Gastrocnemius medialis (tissue), 4 donors: ENCODE data around the gene JAM3. TPM values are rescaled to one million over a fixed set of nuclear protein-coding genes. Genes with fewer than 3 reads are reported as not detected.

Source experiments
- ATAC-seq, 2 donors: fragments of 150-250 bp; one replicate each; pipeline ENCODE4 v1.9.1; 2016
- DNase-seq, 2 donors: peaks; one replicate each; pipeline ENCODE4 v3.0.0-alpha.2; 2019
- H3K27ac ChIP-seq, 4 donors: fragments of 200-600 bp; sonication (generic); 1 replicate in 1 of 4; 2 replicates in 3 of 4; pipeline ENCODE4 v1.5.1; 2016 to 2018; ENCODE audit warnings: mild to moderate bottlenecking in 2 of 4, moderate library complexity in 1 of 4
- H3K27me3 ChIP-seq, 3 donors: fragments of 200-600 bp; sonication (generic) in 2 of 3; 1 replicate in 1 of 3; 2 replicates in 2 of 3; pipeline versions ENCODE4 v1.5.1 to v1.6.0; 2016 to 2019; ENCODE audit warnings: mild to moderate bottlenecking in 1 of 3, moderate library complexity in 1 of 3
- H3K36me3 ChIP-seq, 2 donors: fragments of 200-600 bp; sonication (generic) in 1 of 2; one replicate each; pipeline ENCODE4 v1.5.1; 2017 to 2018
- H3K4me1 ChIP-seq, 2 donors: fragments of 200-600 bp; sonication (generic) in 1 of 2; one replicate each; pipeline ENCODE4 v1.5.1; 2016 to 2017; ENCODE audit warnings: mild to moderate bottlenecking in 2 of 2
- H3K4me3 ChIP-seq, 4 donors: fragments of 200-600 bp; sonication (generic) in 3 of 4; 1 replicate in 1 of 4; 2 replicates in 3 of 4; pipeline ENCODE4 v1.5.1; 2016 to 2019; ENCODE audit warnings: mild to moderate bottlenecking in 2 of 4
- H3K9me3 ChIP-seq, 3 donors: fragments of 200-600 bp; sonication (generic) in 2 of 3; 1 replicate in 1 of 3; 2 replicates in 2 of 3; pipeline ENCODE4 v1.5.1; 2016 to 2019
- CTCF ChIP-seq, 5 experiments: fragments of 450-650 bp in 3 of 5; fragments of 200-600 bp in 2 of 5; sonication (generic) in 2 of 5; IDR thresholded peaks in 4 of 5; conservative IDR thresholded peaks in 1 of 5; 1 replicate in 4 of 5; 2 replicates in 1 of 5; pipeline ENCODE4 v1.5.1; 2016 to 2019; ENCODE audit warnings: antibody characterized with exemption in 5 of 5, mild to moderate bottlenecking in 3 of 5, moderate library complexity in 3 of 5
- POLR2A ChIP-seq, 2 donors: fragments of 450-650 bp; IDR thresholded peaks; one replicate each; pipeline ENCODE4 v1.6.1; 2017; ENCODE audit warnings: antibody characterized with exemption in 2 of 2, mild to moderate bottlenecking in 2 of 2, moderate library complexity in 2 of 2
- in situ Hi-C, 4 donors: fragments of 200-750 bp; cut with MboI; loops; one replicate each; pipeline versions ENCODE4 v1.15.0 to v1.8.0; 2017; ENCODE audit warnings: low sequenced_read_pairs in 4 of 4
- intact Hi-C: fragments of 100-400 bp; cut with DNase I; formaldehyde crosslinking; loops from one replicate; pipeline ENCODE4 v1.15.1; 2023; ENCODE audit warnings: low total_unique reads
- total RNA-seq, 4 donors: library from RNA; depleted of rRNA; stranded (reverse); fragments of >200 nt; gene quantifications; one replicate each; pipeline versions ENCODE4 v1.1.0 to v1.2.3, GENCODE V29; 2016

The JAM3 gene
- total RNA-seq, 4 donors from 2014 or later, result 3.5 to 9.7 (median 6.2) TPM

DNA sequence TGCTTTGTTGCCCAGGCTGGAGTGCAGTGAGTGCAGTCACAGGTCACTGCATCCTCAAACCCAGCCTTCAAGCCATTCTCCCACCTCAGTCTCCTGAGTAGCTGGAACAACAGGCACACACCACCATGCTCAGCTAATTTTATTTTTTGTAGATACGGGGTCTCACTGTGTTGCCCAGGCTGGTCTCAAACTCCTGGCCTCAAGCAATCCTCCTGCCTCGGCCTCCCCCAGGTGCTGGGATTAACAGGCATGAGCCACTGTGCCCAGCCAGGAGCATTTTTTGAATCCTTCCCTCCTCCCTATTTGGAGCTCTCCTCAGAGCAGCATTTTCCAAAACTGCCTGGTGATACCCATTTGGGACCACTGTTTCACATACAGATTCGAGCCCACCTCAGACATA lies 77.7 kb downstream of the JAM3 start:
- Histone ChIP-seq H3K4me3 (no peak overlapping the region), H3K27me3 (no peaks in the 10 kb centered on the region), H3K9me3 (no peaks in the 10 kb centered on the region), H3K36me3 (peaks cover 0 to 3% of the 10 kb centered on the region in 2 donors), H3K4me1 (no peaks in the 10 kb centered on the region), H3K27ac (no peak overlapping the region)
- ATAC-seq (no peak), DNase-seq (no peak)
- in situ Hi-C loops (loop anchor here (10.0 to 25.0 kb wide), 2 partner anchors 209 to 222 kb away; no protein-coding TSS in a partner anchor), intact Hi-C loops (no loop called here)
- TF ChIP-seq POLR2A (IDR thresholded peaks at IDR 0.05) (no peak), CTCF (IDR thresholded peaks at IDR 0.05 in 4 of 5, conservative IDR thresholded peaks at IDR 0.05 in 1 of 5) (no peak)

GRCh38 chr11:134149371-134149770 lies 80.5 kb downstream of the JAM3 start:
- intact Hi-C loops (no loop called here), in situ Hi-C loops (loop anchor here (10.0 to 25.0 kb wide), 2 partner anchors 212 to 225 kb away; no protein-coding TSS in a partner anchor)
- TF ChIP-seq POLR2A (IDR thresholded peaks at IDR 0.05) (no peak), CTCF (IDR thresholded peaks at IDR 0.05 in 4 of 5, conservative IDR thresholded peaks at IDR 0.05 in 1 of 5) (no peak)
- Histone ChIP-seq H3K4me3 (no peak overlapping the region), H3K27me3 (no peaks in the 10 kb centered on the region), H3K4me1 (no peaks in the 10 kb centered on the region), H3K36me3 (peaks cover 0 to 16% of the 10 kb centered on the region in 2 donors), H3K9me3 (no peaks in the 10 kb centered on the region), H3K27ac (no peak overlapping the region)
- no peak for ATAC-seq
- no peak for DNase-seq

DNA sequence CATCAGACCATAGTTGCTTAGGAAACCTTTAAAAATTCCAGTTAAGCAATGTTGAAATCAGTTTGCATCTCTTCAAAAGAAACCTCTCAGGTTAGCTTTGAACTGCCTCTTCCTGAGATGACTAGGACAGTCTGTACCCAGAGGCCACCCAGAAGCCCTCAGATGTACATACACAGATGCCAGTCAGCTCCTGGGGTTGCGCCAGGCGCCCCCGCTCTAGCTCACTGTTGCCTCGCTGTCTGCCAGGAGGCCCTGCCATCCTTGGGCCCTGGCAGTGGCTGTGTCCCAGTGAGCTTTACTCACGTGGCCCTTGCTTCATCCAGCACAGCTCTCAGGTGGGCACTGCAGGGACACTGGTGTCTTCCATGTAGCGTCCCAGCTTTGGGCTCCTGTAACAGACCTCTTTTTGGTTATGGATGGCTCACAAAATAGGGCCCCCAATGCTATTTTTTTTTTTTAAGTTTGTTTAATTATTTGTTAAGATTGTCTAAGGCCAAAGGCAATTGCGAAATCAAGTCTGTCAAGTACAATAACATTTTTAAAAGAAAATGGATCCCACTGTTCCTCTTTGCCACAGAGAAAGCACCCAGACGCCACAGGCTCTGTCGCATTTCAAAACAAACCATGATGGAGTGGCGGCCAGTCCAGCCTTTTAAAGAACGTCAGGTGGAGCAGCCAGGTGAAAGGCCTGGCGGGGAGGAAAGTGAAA lies 81.5 kb downstream of the JAM3 start:
- no peaks in the 10 kb centered on the region for H3K27me3 ChIP-seq
- peak; percentile 16 to 44 for ATAC-seq
- H3K27ac ChIP-seq, result no peak overlapping the region
- intact Hi-C loops (no loop called here), in situ Hi-C loops (no loop called here)
- no peaks in the 10 kb centered on the region for H3K9me3 ChIP-seq
- TF ChIP-seq POLR2A (IDR thresholded peaks at IDR 0.05) (no peak), CTCF (IDR thresholded peaks at IDR 0.05 in 4 of 5, conservative IDR thresholded peaks at IDR 0.05 in 1 of 5) (no peak)
- peak in 1 of 2 donors; percentile 53 for DNase-seq
- no peaks in the 10 kb centered on the region for H3K4me1 ChIP-seq
- peaks cover 0 to 16% of the 10 kb centered on the region in 2 donors for H3K36me3 ChIP-seq
- no peak overlapping the region for H3K4me3 ChIP-seq

DNA sequence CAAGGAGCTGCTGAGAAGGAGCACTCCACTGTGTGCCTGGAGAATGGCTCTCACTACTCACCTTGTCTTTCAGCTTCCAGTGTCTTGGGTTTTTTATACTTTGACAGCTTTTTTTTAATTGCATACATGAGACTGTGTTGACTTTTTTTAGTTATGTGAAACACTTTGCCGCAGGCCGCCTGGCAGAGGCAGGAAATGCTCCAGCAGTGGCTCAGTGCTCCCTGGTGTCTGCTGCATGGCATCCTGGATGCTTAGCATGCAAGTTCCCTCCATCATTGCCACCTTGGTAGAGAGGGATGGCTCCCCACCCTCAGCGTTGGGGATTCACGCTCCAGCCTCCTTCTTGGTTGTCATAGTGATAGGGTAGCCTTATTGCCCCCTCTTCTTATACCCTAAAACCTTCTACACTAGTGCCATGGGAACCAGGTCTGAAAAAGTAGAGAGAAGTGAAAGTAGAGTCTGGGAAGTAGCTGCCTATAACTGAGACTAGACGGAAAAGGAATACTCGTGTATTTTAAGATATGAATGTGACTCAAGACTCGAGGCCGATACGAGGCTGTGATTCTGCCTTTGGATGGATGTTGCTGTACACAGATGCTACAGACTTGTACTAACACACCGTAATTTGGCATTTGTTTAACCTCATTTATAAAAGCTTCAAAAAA lies 82.3 kb downstream of the JAM3 start:
- no peak overlapping the region for H3K4me3 ChIP-seq
- H3K36me3 ChIP-seq, result peaks cover 0 to 21% of the 10 kb centered on the region in 2 donors
- ATAC-seq (no peak), DNase-seq (no peak)
- no peak for TF ChIP-seq CTCF (IDR thresholded peaks at IDR 0.05 in 4 of 5, conservative IDR thresholded peaks at IDR 0.05 in 1 of 5)
- no peak for TF ChIP-seq POLR2A (IDR thresholded peaks at IDR 0.05)
- no peaks in the 10 kb centered on the region for H3K27me3 ChIP-seq
- no peak overlapping the region for H3K27ac ChIP-seq
- intact Hi-C loops (no loop called here), in situ Hi-C loops (no loop called here)
- H3K9me3 ChIP-seq, result no peaks in the 10 kb centered on the region
- no peaks in the 10 kb centered on the region for H3K4me1 ChIP-seq
